Activated CD4-positive, CD25-positive, alpha-beta regulatory T cell (primary cell): Measurements from ENCODE around the gene MAST2.
"Not testable (repeated sequence)": the region's sequence is repeated elsewhere in the genome, so short reads cannot be mapped to it uniquely, and the experiment has no call there.

Source experiments
- DNase-seq, 4 experiments: peaks; one replicate each; lab custom pipeline; 2025; lab: John Stamatoyannopoulos, UW

MAST2 gene

DNA sequence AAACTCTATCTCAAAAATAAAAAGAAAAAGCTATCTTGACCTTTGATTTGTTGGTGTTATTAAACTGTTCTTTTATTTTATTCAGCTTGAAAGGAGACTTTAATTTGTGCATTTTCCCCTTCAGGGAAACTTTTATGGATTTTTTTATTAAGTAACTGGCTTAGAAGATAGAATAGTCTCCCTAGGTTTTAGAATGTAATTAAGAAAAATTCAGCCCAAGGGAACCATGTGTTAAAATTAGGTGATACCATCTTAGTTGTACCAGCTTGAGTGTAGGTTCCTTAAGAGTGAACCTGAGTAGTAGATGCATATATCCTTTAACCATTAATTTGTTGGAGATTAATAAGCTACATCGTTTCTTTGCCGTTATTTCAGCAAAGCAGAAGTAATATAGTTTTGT is 11.4 kb downstream of the MAST2 start:
- no peak for DNase-seq

- no peak for DNase-seq
Observed at GRCh38 chr1:45815667-45816458, 12.5 kb downstream of the MAST2 start.

DNA sequence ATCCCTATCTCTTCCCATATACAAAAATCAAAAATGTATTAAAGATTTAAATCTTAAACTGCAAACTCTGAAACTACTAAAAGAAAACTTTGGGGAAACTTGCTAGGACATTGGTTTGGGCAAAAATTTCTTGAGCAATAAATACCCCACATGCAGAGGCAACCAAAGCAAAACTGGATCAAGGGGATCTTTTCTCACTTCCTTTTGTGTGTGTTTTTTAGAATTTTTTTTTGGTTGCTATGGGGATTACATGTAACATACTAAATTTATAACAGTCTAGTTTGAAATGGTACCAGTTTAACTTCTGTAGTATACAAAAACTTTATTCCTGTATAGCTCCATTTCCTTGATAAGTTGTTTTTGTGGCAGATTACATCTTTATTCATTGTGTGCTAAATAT is 16.8 kb downstream of the MAST2 start:
- DNase-seq, result no peak

- DNase-seq, result no peak
Observed at GRCh38 chr1:45820788-45821187, 17.4 kb downstream of the MAST2 start.

DNA sequence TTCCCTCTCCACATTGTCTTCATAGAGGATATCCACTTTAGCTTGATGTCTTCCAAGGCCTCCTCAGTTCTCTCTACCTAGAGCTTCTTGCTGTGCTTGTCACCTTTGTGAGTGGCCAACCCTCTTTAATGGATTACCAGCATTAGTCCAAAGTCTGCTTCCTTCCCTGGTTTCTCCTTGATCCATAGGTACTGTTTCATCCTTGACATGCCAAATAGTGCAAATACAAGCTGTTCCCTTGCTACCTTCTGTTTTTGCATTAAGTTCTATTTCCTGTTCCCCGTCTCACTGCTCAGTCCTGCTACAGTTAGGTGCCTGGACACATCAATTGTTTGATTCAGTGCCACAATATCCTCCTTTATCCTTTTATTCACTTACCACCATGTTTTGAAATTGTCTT is 19.2 kb downstream of the MAST2 start:
- DNase-seq, result no peak

DNA sequence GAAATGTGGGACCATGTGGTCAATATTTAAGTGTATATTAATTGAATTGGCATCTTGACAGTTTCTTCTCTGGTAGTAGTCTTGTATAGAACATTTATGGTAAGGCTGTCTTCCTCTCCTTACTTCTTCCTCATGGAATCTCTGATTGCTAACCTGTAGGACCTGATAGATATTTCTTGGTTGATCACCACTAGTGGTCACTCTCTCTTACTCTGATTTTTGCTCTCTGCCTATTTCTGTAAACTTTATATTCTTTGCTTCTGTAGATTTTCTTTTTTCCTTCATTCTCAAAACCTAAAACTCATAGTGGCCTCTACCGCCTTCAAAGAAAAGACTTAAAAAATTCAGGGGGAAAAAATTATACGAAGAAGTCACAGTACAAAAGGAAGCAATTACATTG is 21.2 kb downstream of the MAST2 start:
- no peak for DNase-seq

- no peak for DNase-seq
Observed at GRCh38 chr1:45827256-45827655, 23.8 kb downstream of the MAST2 start.

- no peak for DNase-seq
Observed at GRCh38 chr1:45828841-45829240, 25.4 kb downstream of the MAST2 start.

- DNase-seq, result no peak
Observed at GRCh38 chr1:45833361-45833760, 29.9 kb downstream of the MAST2 start.

DNA sequence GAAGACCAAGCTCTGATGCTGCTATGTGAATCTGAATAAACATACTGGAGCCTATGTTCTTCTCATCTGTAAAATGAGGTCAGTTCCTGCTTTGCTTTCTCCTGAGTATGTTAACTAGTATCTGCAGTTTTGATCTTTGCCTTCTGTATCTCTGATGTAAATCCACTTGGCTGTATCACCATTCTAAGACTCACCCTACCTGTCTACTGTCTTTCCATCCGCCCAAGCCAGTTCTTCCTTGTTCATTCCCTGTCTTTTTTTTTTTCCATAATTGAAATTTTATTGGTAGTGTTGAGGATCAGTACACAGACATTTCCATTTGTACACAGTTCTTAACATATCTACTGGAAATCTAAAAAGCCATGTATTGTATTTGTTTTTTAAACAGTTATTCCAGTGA is 31.3 kb downstream of the MAST2 start:
- DNase-seq, result no peak

- no peak for DNase-seq
Observed at GRCh38 chr1:45836451-45836850, 33.0 kb downstream of the MAST2 start.

- DNase-seq, result not testable (repeated sequence)
Observed at GRCh38 chr1:45836861-45837260, 33.4 kb downstream of the MAST2 start.

- DNase-seq, result not testable (repeated sequence)
Observed at GRCh38 chr1:45838322-45838721, 34.9 kb downstream of the MAST2 start.

GRCh38 chr1:45840704-45841103 is 37.3 kb downstream of the MAST2 start:
- DNase-seq, result no peak

- no peak for DNase-seq
Observed at GRCh38 chr1:45842786-45843185, 39.4 kb downstream of the MAST2 start.

DNA sequence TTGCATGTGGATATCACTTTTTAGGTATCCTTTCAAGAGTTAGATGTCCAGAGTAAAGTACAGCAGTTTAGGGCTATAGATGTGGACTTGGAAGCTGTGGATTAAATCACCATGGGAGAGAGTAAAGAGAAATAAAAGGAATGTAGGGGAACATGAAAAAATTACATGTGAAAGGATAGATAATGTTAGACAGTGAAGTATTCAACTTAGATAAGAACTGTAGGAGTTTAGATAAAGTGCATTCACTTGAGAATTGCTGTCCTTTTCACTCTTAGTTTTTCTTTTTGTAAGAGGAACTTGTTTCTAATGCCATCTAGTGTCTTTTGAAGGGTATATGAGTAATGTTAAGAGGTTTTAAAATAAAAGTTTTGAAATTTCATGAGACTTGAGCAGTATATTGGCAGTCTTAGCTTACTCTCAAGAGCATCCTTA is 40.1 kb downstream of the MAST2 start:
- no peak for DNase-seq

GRCh38 chr1:45844000-45844399 is 40.6 kb downstream of the MAST2 start:
- DNase-seq, result not testable (repeated sequence)

DNA sequence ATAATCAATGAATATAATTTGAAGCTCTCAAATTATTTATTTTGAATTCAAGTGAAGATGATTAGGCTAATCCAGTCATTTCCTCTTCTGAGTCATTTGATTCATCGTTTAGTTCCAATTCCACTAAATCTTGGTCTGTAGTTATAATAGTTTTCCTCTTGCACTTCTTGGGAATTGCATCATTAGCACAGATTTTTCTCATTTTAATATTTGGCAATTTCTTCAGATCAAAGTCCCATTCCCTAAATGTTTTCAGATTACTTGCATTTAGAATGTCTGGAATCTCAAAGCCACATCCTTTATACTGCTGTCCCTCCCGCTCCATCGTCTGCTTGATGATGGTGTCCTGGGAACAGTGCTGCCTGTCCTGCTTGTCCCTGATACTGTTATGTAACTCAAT is 43.5 kb downstream of the MAST2 start:
- no peak for DNase-seq

DNA sequence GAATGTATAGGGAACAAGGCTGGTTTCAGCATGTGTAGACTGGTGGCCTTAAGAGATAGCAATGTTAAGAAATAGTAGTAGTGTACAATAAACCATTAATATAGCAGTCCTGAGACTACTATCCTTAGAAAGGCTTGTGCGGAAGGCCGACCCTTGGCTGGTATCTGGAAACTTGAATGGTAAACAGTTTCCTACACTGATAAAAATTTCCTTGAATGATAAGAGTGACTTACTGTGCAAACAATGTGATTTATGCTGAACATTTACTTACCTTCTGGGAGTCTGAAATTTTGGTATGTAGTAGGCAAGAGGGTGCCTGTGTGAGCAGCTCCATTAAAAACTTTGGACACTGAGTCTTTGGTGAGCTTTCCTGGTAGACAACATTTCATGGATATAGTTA is 44.7 kb downstream of the MAST2 start:
- no peak for DNase-seq

GRCh38 chr1:45848714-45849113 is 45.3 kb downstream of the MAST2 start:
- no peak for DNase-seq

DNA sequence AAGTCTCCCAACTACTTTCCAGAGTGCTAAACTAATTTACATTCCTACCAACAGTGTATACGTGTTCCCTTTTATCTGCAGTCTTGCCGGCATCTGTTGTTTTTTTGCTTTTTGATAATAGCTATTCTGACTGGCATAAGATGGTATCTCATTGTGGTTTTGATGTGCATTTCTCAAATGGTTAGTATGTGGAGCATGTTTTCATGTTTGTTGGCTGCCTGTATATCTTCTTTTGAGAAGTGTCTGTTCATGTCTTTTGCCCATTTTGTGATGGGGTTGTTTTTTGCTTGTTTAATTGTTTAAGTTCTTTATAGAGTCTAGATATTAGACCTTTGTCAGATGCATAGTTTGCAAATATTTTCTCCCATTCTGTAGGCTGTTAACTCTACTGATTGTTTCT is 46.6 kb downstream of the MAST2 start:
- no peak for DNase-seq

GRCh38 chr1:45854724-45855123 is 51.3 kb downstream of the MAST2 start:
- no peak for DNase-seq

DNA sequence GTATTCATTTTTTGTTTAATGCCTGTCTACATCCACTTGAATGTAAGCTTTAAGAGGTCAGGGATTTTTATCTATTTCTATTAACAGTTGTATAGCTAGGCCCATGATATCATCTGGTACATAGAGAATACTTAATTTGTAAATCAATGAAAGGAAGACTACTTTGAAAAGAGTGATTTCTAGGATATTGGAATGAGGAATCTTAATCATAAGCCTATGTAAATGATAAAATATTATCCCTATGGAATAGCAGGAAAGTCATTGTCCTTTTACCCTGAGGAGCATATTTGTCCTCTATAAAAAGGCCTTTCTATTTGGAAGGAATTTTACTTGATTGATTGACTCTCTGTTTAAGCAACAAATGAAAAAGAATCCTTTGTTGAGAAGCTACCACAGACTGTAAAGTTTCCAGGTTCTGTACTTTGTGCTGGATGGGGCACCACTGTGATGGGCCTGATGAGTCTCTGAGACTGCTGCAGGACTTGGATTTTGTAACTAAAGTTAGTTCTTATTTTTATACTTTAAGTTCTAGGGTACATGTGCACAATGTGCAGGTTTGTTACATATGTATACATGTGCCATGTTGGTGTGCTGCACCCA is 53.8 kb downstream of the MAST2 start:
- no peak for DNase-seq
